ENCODE data around the gene PDZRN4. TPM values are rescaled to one million over a fixed set of nuclear protein-coding genes. Genes with fewer than 3 reads are reported as not detected.
"Not testable (repeated sequence)": the region's sequence is repeated elsewhere in the genome, so short reads cannot be mapped to it uniquely, and the experiment has no call there.

Gene PDZRN4
- total and polyA plus RNA-seq, 5 donors from 2014 or later, result not detected

DNA sequence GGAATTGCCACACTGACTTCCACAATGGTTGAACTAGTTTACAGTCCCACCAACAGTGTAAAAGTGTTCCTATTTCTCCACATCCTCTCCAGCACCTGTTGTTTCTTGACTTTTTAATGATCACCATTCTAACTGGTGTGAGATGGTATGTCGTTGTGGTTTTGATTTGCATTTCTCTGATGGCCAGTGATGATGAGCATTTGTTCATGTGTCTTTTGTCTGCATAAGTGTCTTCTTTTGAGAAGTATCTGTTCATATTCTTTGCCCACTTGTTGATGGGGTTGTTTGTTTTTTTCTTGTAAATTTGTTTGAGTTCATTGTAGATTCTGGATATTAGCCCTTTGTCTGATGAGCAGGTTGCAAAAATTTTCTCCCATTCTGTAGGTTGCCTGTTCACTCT is 8.6 kb upstream of the PDZRN4 start:
- not testable (repeated sequence) for H3K4me1 Mint-ChIP-seq; H3K36me3 ChIP-seq (ENCODE audit: control insufficient read depth, insufficient read depth, low read length); H3K4me1 ChIP-seq (ENCODE audit: control insufficient read depth, insufficient read depth, low read length, poor library complexity, severe bottlenecking); DNase-seq; H3K27me3 Mint-ChIP-seq; H3K27ac ChIP-seq (ENCODE audit: insufficient read depth, low read length, poor library complexity, severe bottlenecking); H3K36me3 Mint-ChIP-seq; H3K27me3 ChIP-seq (ENCODE audit: control insufficient read depth, insufficient read depth, low read length); ATAC-seq (ENCODE audit: low read depth in 2 of 2); H3K27ac Mint-ChIP-seq; H3K4me3 ChIP-seq (ENCODE audit: low read depth, low read length); H3K4me3 Mint-ChIP-seq; H3K9me3 ChIP-seq (ENCODE audit: control insufficient read depth in 2 of 2, low read length in 2 of 2); H3K9me3 Mint-ChIP-seq

DNA sequence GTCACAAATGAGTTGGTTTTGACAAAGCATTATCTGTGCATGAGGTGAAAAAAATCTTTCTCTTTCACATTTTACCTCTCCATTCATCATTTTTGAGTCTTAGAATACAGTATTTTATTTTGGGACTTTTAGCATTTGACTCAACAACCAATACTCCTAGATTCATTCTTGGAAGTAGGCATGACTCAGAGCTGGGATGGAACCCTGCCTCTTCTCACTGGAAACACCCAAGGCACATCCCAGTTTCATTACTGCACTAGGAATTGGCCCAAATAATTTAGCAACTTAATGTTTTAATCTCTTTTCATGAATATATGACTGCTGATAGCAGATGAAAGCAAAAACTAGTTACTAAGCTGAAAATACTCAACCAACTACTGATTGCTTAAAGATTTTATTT is 3.3 kb upstream of the PDZRN4 start:
- ATAC-seq (ENCODE audit: low read depth in 2 of 2) (no peak), DNase-seq (no peak)
- Histone ChIP-seq H3K9me3 (ENCODE audit: control insufficient read depth in 2 of 2, low read length in 2 of 2) (no peaks in the 10 kb centered on the region), H3K36me3 (ENCODE audit: control insufficient read depth, insufficient read depth, low read length) (no peaks in the 10 kb centered on the region), H3K27ac (ENCODE audit: insufficient read depth, low read length, poor library complexity, severe bottlenecking) (no peak overlapping the region), H3K4me3 (ENCODE audit: low read depth, low read length) (no peak overlapping the region), H3K4me1 (ENCODE audit: control insufficient read depth, insufficient read depth, low read length, poor library complexity, severe bottlenecking) (no peaks in the 10 kb centered on the region), H3K27me3 (ENCODE audit: control insufficient read depth, insufficient read depth, low read length) (peaks cover 12% of the 10 kb centered on the region)
- Mint-ChIP-seq H3K27me3 (peaks cover 24% of the 10 kb centered on the region), H3K9me3 (peaks cover 0 to 7% (median 0%) of the 10 kb centered on the region in 7 donors), H3K4me3 (no peak overlapping the region), H3K4me1 (peaks cover 0 to 4% (median 2%) of the 10 kb centered on the region in 4 donors), H3K36me3 (no peaks in the 10 kb centered on the region), H3K27ac (no peak overlapping the region)

- peaks cover 0 to 4% (median 2%) of the 10 kb centered on the region in 4 donors for H3K4me1 Mint-ChIP-seq
- H3K27ac ChIP-seq (ENCODE audit: insufficient read depth, low read length, poor library complexity, severe bottlenecking), result no peak overlapping the region
- ATAC-seq (ENCODE audit: low read depth in 2 of 2) (no peak), DNase-seq (no peak)
- no peaks in the 10 kb centered on the region for H3K4me1 ChIP-seq (ENCODE audit: control insufficient read depth, insufficient read depth, low read length, poor library complexity, severe bottlenecking)
- no peak overlapping the region for H3K4me3 ChIP-seq (ENCODE audit: low read depth, low read length)
- no peak overlapping the region for H3K27ac Mint-ChIP-seq
- H3K27me3 ChIP-seq (ENCODE audit: control insufficient read depth, insufficient read depth, low read length), result peaks cover 22% of the 10 kb centered on the region
- no peaks in the 10 kb centered on the region for H3K36me3 Mint-ChIP-seq
- H3K36me3 ChIP-seq (ENCODE audit: control insufficient read depth, insufficient read depth, low read length), result no peaks in the 10 kb centered on the region
- H3K9me3 ChIP-seq (ENCODE audit: control insufficient read depth in 2 of 2, low read length in 2 of 2), result no peaks in the 10 kb centered on the region
- H3K27me3 Mint-ChIP-seq, result peaks cover 32% of the 10 kb centered on the region
- H3K9me3 Mint-ChIP-seq, result peaks cover 0 to 7% (median 0%) of the 10 kb centered on the region in 7 donors
- H3K4me3 Mint-ChIP-seq, result no peak overlapping the region
Observed at GRCh38 chr12:41186026-41186425, 2.1 kb upstream of the PDZRN4 start.

GRCh38 chr12:41188841-41189394 is 798 bp downstream of the PDZRN4 start:
- no peak for DNase-seq
- no peak for ATAC-seq (ENCODE audit: low read depth in 2 of 2)
- no peak overlapping the region for H3K27ac Mint-ChIP-seq
- peaks cover 36% of the 10 kb centered on the region for H3K27me3 Mint-ChIP-seq
- H3K4me3 Mint-ChIP-seq, result no peak overlapping the region
- H3K4me1 ChIP-seq (ENCODE audit: control insufficient read depth, insufficient read depth, low read length, poor library complexity, severe bottlenecking), result no peaks in the 10 kb centered on the region
- H3K27me3 ChIP-seq (ENCODE audit: control insufficient read depth, insufficient read depth, low read length), result peaks cover 23% of the 10 kb centered on the region
- no peak overlapping the region for H3K27ac ChIP-seq (ENCODE audit: insufficient read depth, low read length, poor library complexity, severe bottlenecking)
- no peaks in the 10 kb centered on the region for H3K36me3 ChIP-seq (ENCODE audit: control insufficient read depth, insufficient read depth, low read length)
- no peaks in the 10 kb centered on the region for H3K9me3 ChIP-seq (ENCODE audit: control insufficient read depth in 2 of 2, low read length in 2 of 2)
- H3K9me3 Mint-ChIP-seq, result peaks cover 0 to 4% (median 0%) of the 10 kb centered on the region in 7 donors
- peaks cover 0 to 4% (median 2%) of the 10 kb centered on the region in 4 donors for H3K4me1 Mint-ChIP-seq
- no peaks in the 10 kb centered on the region for H3K36me3 Mint-ChIP-seq
- H3K4me3 ChIP-seq (ENCODE audit: low read depth, low read length), result no peak overlapping the region

- Mint-ChIP-seq H3K27me3 (peaks cover 36% of the 10 kb centered on the region), H3K4me3 (no peak overlapping the region), H3K9me3 (peaks cover 0 to 4% (median 0%) of the 10 kb centered on the region in 7 donors), H3K36me3 (no peaks in the 10 kb centered on the region), H3K4me1 (peaks cover 0 to 4% (median 2%) of the 10 kb centered on the region in 4 donors), H3K27ac (no peak overlapping the region)
- H3K36me3 ChIP-seq (ENCODE audit: control insufficient read depth, insufficient read depth, low read length), result no peaks in the 10 kb centered on the region
- H3K4me3 ChIP-seq (ENCODE audit: low read depth, low read length), result no peak overlapping the region
- no peak for DNase-seq
- H3K4me1 ChIP-seq (ENCODE audit: control insufficient read depth, insufficient read depth, low read length, poor library complexity, severe bottlenecking), result no peaks in the 10 kb centered on the region
- H3K27ac ChIP-seq (ENCODE audit: insufficient read depth, low read length, poor library complexity, severe bottlenecking), result no peak overlapping the region
- ATAC-seq (ENCODE audit: low read depth in 2 of 2), result no peak
- peaks cover 23% of the 10 kb centered on the region for H3K27me3 ChIP-seq (ENCODE audit: control insufficient read depth, insufficient read depth, low read length)
- H3K9me3 ChIP-seq (ENCODE audit: control insufficient read depth in 2 of 2, low read length in 2 of 2), result no peaks in the 10 kb centered on the region
Observed at GRCh38 chr12:41189395-41190251, 1.5 kb downstream of the PDZRN4 start.

- Mint-ChIP-seq H3K9me3 (peaks cover 0 to 4% (median 0%) of the 10 kb centered on the region in 7 donors), H3K27me3 (peaks cover 36% of the 10 kb centered on the region), H3K4me3 (no peak overlapping the region), H3K4me1 (peaks cover 0 to 4% (median 2%) of the 10 kb centered on the region in 4 donors), H3K36me3 (no peaks in the 10 kb centered on the region), H3K27ac (no peak overlapping the region)
- no peaks in the 10 kb centered on the region for H3K4me1 ChIP-seq (ENCODE audit: control insufficient read depth, insufficient read depth, low read length, poor library complexity, severe bottlenecking)
- H3K27ac ChIP-seq (ENCODE audit: insufficient read depth, low read length, poor library complexity, severe bottlenecking), result no peak overlapping the region
- peaks cover 23% of the 10 kb centered on the region for H3K27me3 ChIP-seq (ENCODE audit: control insufficient read depth, insufficient read depth, low read length)
- H3K36me3 ChIP-seq (ENCODE audit: control insufficient read depth, insufficient read depth, low read length), result no peaks in the 10 kb centered on the region
- no peak for DNase-seq
- ATAC-seq (ENCODE audit: low read depth in 2 of 2), result no peak
- no peak overlapping the region for H3K4me3 ChIP-seq (ENCODE audit: low read depth, low read length)
- H3K9me3 ChIP-seq (ENCODE audit: control insufficient read depth in 2 of 2, low read length in 2 of 2), result no peaks in the 10 kb centered on the region
Observed at GRCh38 chr12:41190338-41190737, 2.2 kb downstream of the PDZRN4 start.

- peaks cover 23% of the 10 kb centered on the region for H3K27me3 ChIP-seq (ENCODE audit: control insufficient read depth, insufficient read depth, low read length)
- H3K36me3 Mint-ChIP-seq; ATAC-seq (ENCODE audit: low read depth in 2 of 2): not testable (repeated sequence)
Observed at GRCh38 chr12:41191549-41191948, 3.4 kb downstream of the PDZRN4 start.

More at GRCh38 chr12:41191549-41191948, 3.4 kb downstream of the PDZRN4 start:
- H3K27ac Mint-ChIP-seq; H3K4me3 Mint-ChIP-seq; H3K9me3 Mint-ChIP-seq; H3K36me3 ChIP-seq (ENCODE audit: control insufficient read depth, insufficient read depth, low read length); H3K4me1 ChIP-seq (ENCODE audit: control insufficient read depth, insufficient read depth, low read length, poor library complexity, severe bottlenecking); H3K4me1 Mint-ChIP-seq; H3K9me3 ChIP-seq (ENCODE audit: control insufficient read depth in 2 of 2, low read length in 2 of 2); H3K4me3 ChIP-seq (ENCODE audit: low read depth, low read length); H3K27ac ChIP-seq (ENCODE audit: insufficient read depth, low read length, poor library complexity, severe bottlenecking); DNase-seq: not testable (repeated sequence)
- H3K27me3 Mint-ChIP-seq, result peaks cover 36% of the 10 kb centered on the region

Measured in CD4-positive, CD25-positive, alpha-beta regulatory T cell (primary cell).